Kidney glomerular epithelial cell (primary cell): Measurements from ENCODE around the gene MNT.
"Not testable (repeated sequence)": the region's sequence is repeated elsewhere in the genome, so short reads cannot be mapped to it uniquely, and the experiment has no call there.

ENCODE experiments used
- DNase-seq: peaks from one replicate; lab custom pipeline; 2025; lab: John Stamatoyannopoulos, UW

MNT gene

GRCh38 chr17:2400877-2401425 is at the start of gene MNT:
MNT (minus strand) TSS chr17:2401060; CDS start chr17:2400712, 348 bp downstream.
- DNase-seq = peak; percentile 90

- no peak for DNase-seq
Measured at GRCh38 chr17:2450016-2450650, 49.3 kb upstream of the MNT start.

GRCh38 chr17:2449486-2449885 is 48.6 kb upstream of the MNT start:
- DNase-seq = no peak

- DNase-seq = not testable (repeated sequence)
Measured at GRCh38 chr17:2447479-2447878, 46.6 kb upstream of the MNT start.

- DNase-seq = no peak
Measured at GRCh38 chr17:2445638-2446037, 44.8 kb upstream of the MNT start.

- DNase-seq = no peak
Measured at GRCh38 chr17:2444382-2444781, 43.5 kb upstream of the MNT start.

- no peak for DNase-seq
Measured at GRCh38 chr17:2442166-2442565, 41.3 kb upstream of the MNT start.

- DNase-seq = no peak
Measured at GRCh38 chr17:2440930-2441329, 40.1 kb upstream of the MNT start.

- DNase-seq = not testable (repeated sequence)
Measured at GRCh38 chr17:2439997-2440396, 39.1 kb upstream of the MNT start.

GRCh38 chr17:2438823-2439222 is 38.0 kb upstream of the MNT start:
- DNase-seq = no peak

- no peak for DNase-seq
Measured at GRCh38 chr17:2436316-2436905, 35.6 kb upstream of the MNT start.

- DNase-seq = no peak
Measured at GRCh38 chr17:2435862-2436261, 35.0 kb upstream of the MNT start.

- DNase-seq = no peak
Measured at GRCh38 chr17:2435181-2435741, 34.4 kb upstream of the MNT start.

GRCh38 chr17:2433696-2434095 is 32.8 kb upstream of the MNT start:
- DNase-seq = no peak

- DNase-seq = no peak
Measured at GRCh38 chr17:2427910-2428309, 27.1 kb upstream of the MNT start.

- no peak for DNase-seq
Measured at GRCh38 chr17:2427215-2427614, 26.4 kb upstream of the MNT start.

GRCh38 chr17:2423271-2423670 is 22.4 kb upstream of the MNT start:
- DNase-seq = no peak

GRCh38 chr17:2421315-2422147 is 20.7 kb upstream of the MNT start:
- DNase-seq = no peak

GRCh38 chr17:2420176-2420575 is 19.3 kb upstream of the MNT start:
- DNase-seq = no peak

GRCh38 chr17:2419486-2419885 is 18.6 kb upstream of the MNT start:
- no peak for DNase-seq

GRCh38 chr17:2418572-2418971 is 17.7 kb upstream of the MNT start:
- no peak for DNase-seq

- DNase-seq = peak; percentile 82
Measured at GRCh38 chr17:2416010-2416734, 15.3 kb upstream of the MNT start.
